ENCODE measurements around the gene GRIK3. TPM values are rescaled to one million over a fixed set of nuclear protein-coding genes. Genes with fewer than 3 reads are reported as not detected.
"Not testable (repeated sequence)": the region's sequence is repeated elsewhere in the genome, so short reads cannot be mapped to it uniquely, and the experiment has no call there.

GRIK3 gene
- total RNA-seq: not detected
- polyA plus RNA-seq: not detected
- total RNA-seq: not detected

DNA sequence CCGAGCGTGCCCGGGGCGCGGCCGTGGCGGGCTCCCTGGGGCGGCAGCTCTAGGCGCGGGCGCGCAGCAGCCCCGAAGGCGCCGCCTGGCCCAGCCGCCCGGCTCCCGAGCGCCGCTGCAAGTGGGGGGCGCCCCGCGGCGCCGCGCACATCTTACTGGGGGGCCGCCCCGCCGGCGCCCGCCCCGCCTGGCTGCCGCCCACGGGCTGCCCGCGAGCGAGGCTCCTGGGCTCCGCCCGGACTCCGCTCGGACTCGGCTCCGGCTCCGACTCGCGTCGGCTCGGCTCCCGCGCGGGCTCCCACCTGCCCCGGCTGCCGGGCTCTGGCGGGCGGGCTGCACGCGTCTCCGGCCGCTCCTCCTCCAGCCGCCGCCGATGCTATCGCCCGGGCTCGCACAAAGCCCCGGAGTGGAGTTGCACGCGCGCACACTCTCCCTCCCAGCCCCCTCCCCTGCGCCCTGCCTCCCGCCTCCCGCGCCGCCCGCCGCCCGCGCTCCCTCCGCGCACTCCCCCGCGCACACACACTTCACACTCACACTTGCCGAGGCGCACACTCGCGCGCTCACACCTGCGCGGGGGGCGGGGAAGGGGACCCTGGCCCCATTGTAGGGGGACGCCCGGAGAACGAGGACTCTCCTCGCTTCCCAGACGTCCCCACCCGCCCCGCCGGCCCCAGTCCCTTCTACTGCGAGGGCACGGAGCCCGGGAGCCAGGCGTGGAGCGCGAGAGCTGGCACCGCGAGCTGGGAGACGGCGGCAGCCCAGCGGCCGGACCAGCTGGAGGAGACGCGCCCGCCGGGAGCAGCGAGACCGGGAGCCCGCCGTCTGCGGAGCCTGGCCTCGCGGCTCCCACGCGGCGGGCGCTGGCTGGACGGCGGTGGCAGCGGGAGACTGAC is at the start of gene GRIK3:
Gene GRIK3 (minus strand): TSS at position 395 of the 893 bp plus-strand sequence. CDS start 407 bp downstream, outside the sequence.
- H3K27me3 ChIP-seq (ENCODE audit: control insufficient read depth in 2 of 2, insufficient read depth in 2 of 2, low read length in 2 of 2): peaks cover 0 to 10% of the 10 kb centered on the region in 2 donors

DNA sequence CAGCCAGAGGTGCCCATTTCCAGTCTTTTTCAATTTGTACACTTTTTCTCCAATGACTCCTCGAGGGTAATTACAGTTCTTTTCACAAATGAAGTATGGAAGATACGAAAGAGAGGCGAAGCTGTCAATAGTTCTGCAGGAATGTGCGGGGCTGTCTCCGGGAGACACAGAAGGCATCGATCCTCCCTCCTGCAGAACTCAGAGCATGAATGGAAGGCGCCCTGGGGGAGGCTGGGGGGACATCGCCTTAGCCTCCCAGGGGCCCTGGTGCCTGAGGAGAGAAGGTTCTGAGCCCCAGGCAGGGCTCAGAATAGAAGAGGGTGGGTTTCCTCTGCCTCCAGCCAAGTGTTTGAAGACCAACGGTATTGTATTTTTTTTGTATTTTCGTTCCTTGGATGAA is 49.7 kb upstream of the GRIK3 start:
- no peak for DNase-seq
- H3K27ac ChIP-seq (ENCODE audit: low read depth, low read length): no peak overlapping the region
- no peaks in the 10 kb centered on the region for H3K9me3 ChIP-seq (ENCODE audit: control insufficient read depth in 2 of 3, low read length in 3 of 3)
- H3K36me3 Mint-ChIP-seq: no peaks in the 10 kb centered on the region
- peaks cover 0 to 5% (median 0%) of the 10 kb centered on the region in 11 donors for H3K9me3 Mint-ChIP-seq
- H3K4me3 Mint-ChIP-seq: no peak overlapping the region
- no peak overlapping the region for H3K27ac Mint-ChIP-seq
- ATAC-seq: no peak
- H3K27me3 ChIP-seq (ENCODE audit: control insufficient read depth in 2 of 2, insufficient read depth in 2 of 2, low read length in 2 of 2): no peaks in the 10 kb centered on the region
- ChIA-PET CTCF (no interaction called here), POLR2A (no interaction called here)
- intact Hi-C loops (cut with micrococcal nuclease): no loop called here
- H3K27me3 Mint-ChIP-seq: peaks cover 0 to 33% (median 20%) of the 10 kb centered on the region in 5 donors
- H3K4me1 Mint-ChIP-seq: no peaks in the 10 kb centered on the region
- no peaks in the 10 kb centered on the region for H3K4me1 ChIP-seq (ENCODE audit: control insufficient read depth in 2 of 2, insufficient read depth in 2 of 2, low read length in 2 of 2)
- H3K36me3 ChIP-seq (ENCODE audit: control insufficient read depth in 2 of 3, insufficient read depth in 3 of 3, low read length in 3 of 3): no peaks in the 10 kb centered on the region
- H3K4me3 ChIP-seq (ENCODE audit: low read length): no peak overlapping the region

More for the DNA sequence above, at the start of gene GRIK3:
- no peaks in the 10 kb centered on the region for H3K4me1 ChIP-seq (ENCODE audit: control insufficient read depth in 2 of 2, insufficient read depth in 2 of 2, low read length in 2 of 2)
- no peak within 1 kb of the TSS for H3K27ac ChIP-seq (ENCODE audit: low read depth, low read length)
- CTCF ChIA-PET: no interaction called here
- intact Hi-C loops (cut with micrococcal nuclease): no loop called here
- POLR2A ChIA-PET: no interaction called here
- ATAC-seq (no peak), DNase-seq (no peak)
- Mint-ChIP-seq H3K9me3 (peaks cover 0 to 2% (median 0%) of the 10 kb centered on the region in 11 donors), H3K36me3 (peaks cover 0 to 3% (median 0%) of the 10 kb centered on the region in 5 donors), H3K27ac (no peak within 1 kb of the TSS), H3K27me3 (peaks cover 58 to 75% (median 69%) of the 10 kb centered on the region in 5 donors), H3K4me3 (no peak within 1 kb of the TSS), H3K4me1 (peaks cover 0 to 15% (median 9%) of the 10 kb centered on the region in 7 donors)
- no peaks in the 10 kb centered on the region for H3K9me3 ChIP-seq (ENCODE audit: control insufficient read depth in 2 of 3, low read length in 3 of 3)
- H3K4me3 ChIP-seq (ENCODE audit: low read length): no peak within 1 kb of the TSS
- H3K36me3 ChIP-seq (ENCODE audit: control insufficient read depth in 2 of 3, insufficient read depth in 3 of 3, low read length in 3 of 3): no peaks in the 10 kb centered on the region

DNA sequence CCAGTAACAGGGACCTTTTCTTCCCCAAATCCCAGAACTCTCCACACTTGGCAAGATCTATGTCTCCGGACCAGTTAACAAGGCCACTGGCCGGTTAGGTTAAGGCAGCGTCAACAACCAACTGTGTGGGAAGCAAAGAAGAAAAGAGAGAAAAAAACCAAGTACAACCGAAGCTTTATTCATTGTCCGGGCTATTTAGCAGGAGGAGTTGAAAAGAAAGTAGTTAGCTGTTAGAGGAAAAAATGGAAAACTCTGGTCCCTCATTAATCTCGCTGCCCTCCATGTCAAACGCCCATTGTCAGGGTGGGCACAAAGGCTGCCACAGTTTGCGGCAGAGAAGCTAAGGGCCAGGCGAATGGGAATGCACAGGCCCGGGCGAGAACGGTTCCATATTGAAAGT is 49.3 kb upstream of the GRIK3 start:
- H3K27ac Mint-ChIP-seq: no peak overlapping the region
- no peak overlapping the region for H3K4me3 Mint-ChIP-seq
- intact Hi-C loops (cut with micrococcal nuclease): no loop called here
- Histone ChIP-seq H3K27ac (ENCODE audit: low read depth, low read length) (no peak overlapping the region), H3K9me3 (ENCODE audit: control insufficient read depth in 2 of 3, low read length in 3 of 3) (no peaks in the 10 kb centered on the region), H3K4me3 (ENCODE audit: low read length) (no peak overlapping the region), H3K27me3 (ENCODE audit: control insufficient read depth in 2 of 2, insufficient read depth in 2 of 2, low read length in 2 of 2) (no peaks in the 10 kb centered on the region), H3K36me3 (ENCODE audit: control insufficient read depth in 2 of 3, insufficient read depth in 3 of 3, low read length in 3 of 3) (no peaks in the 10 kb centered on the region), H3K4me1 (ENCODE audit: control insufficient read depth in 2 of 2, insufficient read depth in 2 of 2, low read length in 2 of 2) (no peaks in the 10 kb centered on the region)
- ATAC-seq (no peak), DNase-seq (no peak)
- H3K9me3 Mint-ChIP-seq: peaks cover 0 to 5% (median 0%) of the 10 kb centered on the region in 11 donors
- ChIA-PET CTCF (no interaction called here), POLR2A (no interaction called here)
- H3K4me1 Mint-ChIP-seq: no peaks in the 10 kb centered on the region
- no peaks in the 10 kb centered on the region for H3K36me3 Mint-ChIP-seq
- H3K27me3 Mint-ChIP-seq: peaks cover 0 to 33% (median 20%) of the 10 kb centered on the region in 5 donors

DNA sequence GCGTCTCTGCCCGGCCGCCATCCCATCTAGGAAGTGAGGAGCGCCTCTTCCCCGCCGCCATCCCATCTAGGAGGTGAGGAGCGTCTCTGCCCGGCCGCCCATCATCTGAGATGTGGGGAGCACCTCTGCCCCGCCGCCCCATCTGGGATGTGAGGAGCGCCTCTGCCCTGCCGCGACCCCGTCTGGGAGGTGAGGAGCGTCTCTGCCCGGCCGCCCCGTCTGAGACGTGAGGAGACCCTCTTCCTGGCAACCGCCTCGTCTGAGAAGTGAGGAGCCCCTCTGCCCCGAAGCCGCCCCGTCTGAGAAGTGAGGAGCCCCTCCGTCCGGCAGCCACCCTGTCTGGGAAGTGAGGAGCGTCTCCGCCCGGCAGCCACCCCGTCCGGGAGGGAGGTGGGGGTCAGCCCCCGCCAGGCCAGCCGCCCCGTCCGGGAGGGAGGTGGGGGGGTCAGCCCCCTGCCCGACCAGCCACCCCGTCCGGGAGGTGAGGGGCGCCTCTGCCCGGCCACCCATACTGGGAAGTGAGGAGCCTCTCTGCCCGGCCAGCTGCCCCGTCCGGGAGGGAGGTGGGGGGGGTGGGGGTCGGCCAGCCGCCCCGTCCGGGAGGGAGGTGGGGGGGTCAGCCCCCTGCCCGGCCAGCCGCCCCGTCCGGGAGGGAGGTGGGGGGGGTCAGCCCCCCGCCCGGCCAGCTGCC is 46.1 kb upstream of the GRIK3 start:
- H3K27me3 ChIP-seq (ENCODE audit: control insufficient read depth in 2 of 2, insufficient read depth in 2 of 2, low read length in 2 of 2); H3K4me3 ChIP-seq (ENCODE audit: low read length); POLR2A ChIA-PET; DNase-seq; intact Hi-C loops (cut with micrococcal nuclease); H3K27ac Mint-ChIP-seq; H3K36me3 Mint-ChIP-seq; H3K4me1 ChIP-seq (ENCODE audit: control insufficient read depth in 2 of 2, insufficient read depth in 2 of 2, low read length in 2 of 2); ATAC-seq; CTCF ChIA-PET; H3K27ac ChIP-seq (ENCODE audit: low read depth, low read length); H3K4me1 Mint-ChIP-seq; H3K36me3 ChIP-seq (ENCODE audit: control insufficient read depth in 2 of 3, insufficient read depth in 3 of 3, low read length in 3 of 3); H3K9me3 ChIP-seq (ENCODE audit: control insufficient read depth in 2 of 3, low read length in 3 of 3); H3K4me3 Mint-ChIP-seq; H3K9me3 Mint-ChIP-seq: not testable (repeated sequence)
- peaks cover 0 to 30% (median 14%) of the 10 kb centered on the region in 5 donors for H3K27me3 Mint-ChIP-seq

DNA sequence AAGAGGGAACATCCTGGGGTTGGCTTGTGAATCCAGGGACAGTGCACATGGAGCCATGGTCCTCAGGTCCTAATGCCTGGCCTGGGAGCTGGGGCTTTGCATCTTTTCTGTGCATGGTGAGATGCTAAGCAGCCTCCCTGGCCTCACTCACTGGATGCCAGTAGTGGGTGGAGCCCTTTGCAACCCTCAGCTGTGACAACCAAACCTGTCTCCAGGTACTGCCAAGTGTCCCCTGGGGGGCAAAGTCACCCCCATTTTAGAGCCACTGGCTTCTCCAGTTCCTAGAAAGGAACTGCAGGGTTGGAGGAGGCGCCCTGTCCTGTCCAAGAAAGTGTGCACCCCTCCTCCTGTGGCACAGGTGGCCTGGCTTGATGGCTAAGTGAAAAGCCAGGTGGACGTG is 44.6 kb upstream of the GRIK3 start:
- H3K9me3 Mint-ChIP-seq: peaks cover 0 to 7% (median 0%) of the 10 kb centered on the region in 11 donors
- Histone ChIP-seq H3K36me3 (ENCODE audit: control insufficient read depth in 2 of 3, insufficient read depth in 3 of 3, low read length in 3 of 3) (no peaks in the 10 kb centered on the region), H3K9me3 (ENCODE audit: control insufficient read depth in 2 of 3, low read length in 3 of 3) (no peaks in the 10 kb centered on the region), H3K27ac (ENCODE audit: low read depth, low read length) (no peak overlapping the region), H3K4me3 (ENCODE audit: low read length) (no peak overlapping the region), H3K27me3 (ENCODE audit: control insufficient read depth in 2 of 2, insufficient read depth in 2 of 2, low read length in 2 of 2) (no peaks in the 10 kb centered on the region), H3K4me1 (ENCODE audit: control insufficient read depth in 2 of 2, insufficient read depth in 2 of 2, low read length in 2 of 2) (no peaks in the 10 kb centered on the region)
- no peak overlapping the region for H3K27ac Mint-ChIP-seq
- ChIA-PET CTCF (no interaction called here), POLR2A (no interaction called here)
- no peak for ATAC-seq
- intact Hi-C loops (cut with micrococcal nuclease): no loop called here
- H3K4me3 Mint-ChIP-seq: no peak overlapping the region
- no peaks in the 10 kb centered on the region for H3K4me1 Mint-ChIP-seq
- no peak for DNase-seq
- H3K27me3 Mint-ChIP-seq: peaks cover 0 to 17% (median 6%) of the 10 kb centered on the region in 5 donors
- peaks cover 0 to 3% (median 0%) of the 10 kb centered on the region in 5 donors for H3K36me3 Mint-ChIP-seq

DNA sequence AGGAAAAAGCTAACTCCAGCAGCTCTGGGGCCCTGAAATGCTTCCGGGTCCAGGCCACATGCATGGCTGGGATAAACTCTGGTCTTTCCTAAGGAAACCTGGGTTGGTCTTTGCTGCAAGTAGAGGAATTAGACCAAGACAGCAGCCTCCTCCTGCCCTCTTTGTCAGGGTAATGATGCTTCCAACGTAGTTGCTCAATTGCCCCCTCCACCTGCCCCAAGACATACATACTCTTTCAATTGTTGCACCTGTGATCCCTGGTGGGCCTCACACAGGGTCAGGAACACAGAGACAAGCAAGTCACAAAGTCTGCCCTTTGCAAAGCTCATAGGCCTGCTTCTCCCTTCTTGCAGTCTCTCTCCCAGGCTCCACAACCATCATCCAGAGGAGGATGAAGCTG is 41.9 kb upstream of the GRIK3 start:
- POLR2A ChIA-PET: no interaction called here
- intact Hi-C loops (cut with micrococcal nuclease): no loop called here
- H3K27ac Mint-ChIP-seq: no peak overlapping the region
- H3K27me3 ChIP-seq (ENCODE audit: control insufficient read depth in 2 of 2, insufficient read depth in 2 of 2, low read length in 2 of 2): no peaks in the 10 kb centered on the region
- no peak overlapping the region for H3K4me3 ChIP-seq (ENCODE audit: low read length)
- no peaks in the 10 kb centered on the region for H3K9me3 ChIP-seq (ENCODE audit: control insufficient read depth in 2 of 3, low read length in 3 of 3)
- no peaks in the 10 kb centered on the region for H3K4me1 ChIP-seq (ENCODE audit: control insufficient read depth in 2 of 2, insufficient read depth in 2 of 2, low read length in 2 of 2)
- ATAC-seq (no peak), DNase-seq (no peak)
- H3K27me3 Mint-ChIP-seq: peaks cover 0 to 6% (median 3%) of the 10 kb centered on the region in 5 donors
- H3K4me1 Mint-ChIP-seq: no peaks in the 10 kb centered on the region
- H3K36me3 ChIP-seq (ENCODE audit: control insufficient read depth in 2 of 3, insufficient read depth in 3 of 3, low read length in 3 of 3): no peaks in the 10 kb centered on the region
- CTCF ChIA-PET: no interaction called here
- peaks cover 0 to 3% (median 0%) of the 10 kb centered on the region in 5 donors for H3K36me3 Mint-ChIP-seq
- H3K9me3 Mint-ChIP-seq: peaks cover 0 to 7% (median 0%) of the 10 kb centered on the region in 11 donors
- H3K27ac ChIP-seq (ENCODE audit: low read depth, low read length): no peak overlapping the region
- H3K4me3 Mint-ChIP-seq: no peak overlapping the region

All from naive thymus-derived CD4-positive, alpha-beta T cell (primary cell).